Keratinocyte (primary cell): ENCODE data around the gene ELF5. TPM values are rescaled to one million over a fixed set of nuclear protein-coding genes. Genes with fewer than 3 reads are reported as not detected.

Experiments
- DNase-seq: peaks from one replicate; pipeline ENCODE4 v3.0.0-alpha.2; 2011; ENCODE audit warnings: low read depth, missing footprints, low spot score
- FAIRE-seq: peaks from 2 replicates; lab custom pipeline; 2011; peaks lifted over from hg19 to GRCh38; lab: Jason Lieb, UNC
- H2AFZ ChIP-seq: 2 replicates; pipeline ENCODE4 v1.6.0; 2012; ENCODE audit warnings: low read length, control low read depth, inconsistent platforms; ENCODE audit not compliant: control insufficient read depth
- H3K27ac ChIP-seq: 2 replicates; pipeline ENCODE4 v1.5.1; 2011; ENCODE audit warnings: low read length; ENCODE audit not compliant: control insufficient read depth, insufficient read depth
- H3K27me3 ChIP-seq: 3 replicates; pipeline ENCODE4 v1.6.0; 2011; ENCODE audit warnings: low read length; ENCODE audit not compliant: control insufficient read depth, insufficient read depth; ENCODE audit errors: extremely low read depth
- H3K36me3 ChIP-seq, 2 experiments: 2 replicates in 1 of 2; 3 replicates in 1 of 2; pipeline ENCODE4 v1.5.1; 2011; ENCODE audit warnings: low read length in 2 of 2, mild to moderate bottlenecking in 1 of 2; ENCODE audit not compliant: control insufficient read depth in 2 of 2, insufficient read depth in 2 of 2; ENCODE audit errors: extremely low read depth in 1 of 2
- H3K4me1 ChIP-seq: 3 replicates; pipeline ENCODE4 v1.5.1; 2011; ENCODE audit warnings: low read length; ENCODE audit not compliant: control insufficient read depth, insufficient read depth; ENCODE audit errors: extremely low read depth
- H3K4me2 ChIP-seq: 3 replicates; pipeline ENCODE4 v1.6.0; 2011; ENCODE audit warnings: low read depth, low read length; ENCODE audit not compliant: control insufficient read depth, insufficient read depth; ENCODE audit errors: extremely low read depth
- H3K4me3 ChIP-seq, 3 experiments: fragments of 200-600 bp in 1 of 3; sonication (generic) in 1 of 3; 2 replicates in 2 of 3; 3 replicates in 1 of 3; pipeline ENCODE4 v1.5.1; 2011 to 2016; ENCODE audit warnings: low read length in 3 of 3, mild to moderate bottlenecking in 3 of 3, control low read depth in 2 of 3, inconsistent platforms in 1 of 3, low read depth in 1 of 3, mixed read lengths in 1 of 3, mixed run types in 1 of 3, moderate library complexity in 1 of 3; ENCODE audit not compliant: control insufficient read depth in 2 of 3, insufficient read depth in 2 of 3; ENCODE audit errors: extremely low read depth in 1 of 3
- H3K79me2 ChIP-seq: 2 replicates; pipeline ENCODE4 v1.6.0; 2012; ENCODE audit warnings: low read length; ENCODE audit not compliant: control insufficient read depth, insufficient read depth
- H3K9ac ChIP-seq: 3 replicates; pipeline ENCODE4 v1.6.0; 2011; ENCODE audit warnings: low read length; ENCODE audit not compliant: control insufficient read depth, insufficient read depth; ENCODE audit errors: extremely low read depth
- H3K9me1 ChIP-seq: 3 replicates; pipeline ENCODE4 v1.6.0; 2011; ENCODE audit warnings: low read length; ENCODE audit not compliant: control insufficient read depth, insufficient read depth; ENCODE audit errors: extremely low read depth
- H3K9me3 ChIP-seq: 2 replicates; pipeline ENCODE4 v1.5.1; 2012; ENCODE audit warnings: low read depth, low read length; ENCODE audit not compliant: control insufficient read depth
- H4K20me1 ChIP-seq: 3 replicates; pipeline ENCODE4 v1.6.0; 2011; ENCODE audit warnings: low read length; ENCODE audit not compliant: control insufficient read depth, insufficient read depth; ENCODE audit errors: extremely low read depth
- EZH2 ChIP-seq: IDR thresholded peaks from one replicate; pipeline ENCODE4 v1.6.1; 2012; ENCODE audit warnings: inconsistent platforms, mild to moderate bottlenecking, low read length, moderate library complexity
- dilution Hi-C: fragments of 300-500 bp; cut with MboI; formaldehyde crosslinking; loops from one replicate; pipeline ENCODE4 v1.7.0; 2020; ENCODE audit warnings: low sequenced_read_pairs; ENCODE audit not compliant: extremely low pct_ligation_motif_present
- polyA plus RNA-seq, 5 experiments: library from polyadenylated mRNA; depleted of rRNA in 3 of 5; stranded (reverse) in 3 of 5; stranded (forward) in 1 of 5; unstranded in 1 of 5; fragments of >200 nt; gene quantifications; 1 replicate in 1 of 5; 2 replicates in 3 of 5; 3 replicates in 1 of 5; pipeline versions ENCODE4 v1.2.1 to v1.2.3, GENCODE V29; 2011 to 2012; ENCODE audit warnings: missing spikeins in 2 of 5, low read depth in 1 of 5, low replicate concordance in 1 of 5
- TF ChIP-seq, protein P1 (sequence below), 3 experiments: IDR thresholded peaks in 1 of 3; conservative IDR thresholded peaks in 1 of 3; optimal IDR thresholded peaks in 1 of 3; 2 replicates in 2 of 3; 3 replicates in 1 of 3; pipeline versions ENCODE3 to v1.5.1; 2011; ENCODE audit warnings: low read length in 3 of 3, mild to moderate bottlenecking in 3 of 3, moderate library complexity in 2 of 3, control low read depth in 1 of 3, inconsistent platforms in 1 of 3; ENCODE audit not compliant: insufficient read depth in 2 of 3; ENCODE audit errors: extremely low read depth in 1 of 3

Gene ELF5
- polyA plus RNA-seq, 1 donor (not counting 4 experiments of a cell fraction or from before 2014, with no cell fraction given), result not detected

DNA sequence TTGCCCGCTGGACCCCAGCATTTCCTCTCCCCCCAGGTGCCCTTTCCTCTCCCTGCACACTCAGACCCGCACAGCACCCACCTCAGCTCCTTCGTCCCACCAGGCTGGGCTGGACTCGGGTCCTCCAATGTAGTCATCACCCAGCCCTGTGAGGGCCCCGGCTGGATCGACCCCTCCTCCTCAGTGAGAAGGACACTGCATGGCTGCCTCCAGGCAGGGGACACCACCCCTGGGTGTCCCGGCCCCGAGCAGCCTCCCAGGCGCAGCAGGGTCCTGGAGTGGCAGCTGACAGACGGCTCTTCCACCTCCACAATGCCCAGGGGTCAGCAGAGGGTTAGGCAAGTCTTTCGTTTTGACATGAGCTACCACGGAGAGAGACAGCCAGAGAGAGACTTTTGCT lies 11.1 kb upstream of the ELF5 start:
- dilution Hi-C loops, result no loop called here
- no peak for DNase-seq
- Histone ChIP-seq H3K4me3 (no peak overlapping the region), H3K79me2 (no peaks in the 10 kb centered on the region), H3K4me2 (no peak overlapping the region), H3K27me3 (no peaks in the 10 kb centered on the region), H4K20me1 (no peaks in the 10 kb centered on the region), H3K36me3 (no peaks in the 10 kb centered on the region), H3K9me1 (no peaks in the 10 kb centered on the region), H2AFZ (no peak overlapping the region), H3K9me3 (no peaks in the 10 kb centered on the region), H3K27ac (no peak overlapping the region), H3K4me1 (no peaks in the 10 kb centered on the region), H3K9ac (no peak overlapping the region)
- TF ChIP-seq EZH2, result no peak
- TF ChIP-seq, protein P1, sequence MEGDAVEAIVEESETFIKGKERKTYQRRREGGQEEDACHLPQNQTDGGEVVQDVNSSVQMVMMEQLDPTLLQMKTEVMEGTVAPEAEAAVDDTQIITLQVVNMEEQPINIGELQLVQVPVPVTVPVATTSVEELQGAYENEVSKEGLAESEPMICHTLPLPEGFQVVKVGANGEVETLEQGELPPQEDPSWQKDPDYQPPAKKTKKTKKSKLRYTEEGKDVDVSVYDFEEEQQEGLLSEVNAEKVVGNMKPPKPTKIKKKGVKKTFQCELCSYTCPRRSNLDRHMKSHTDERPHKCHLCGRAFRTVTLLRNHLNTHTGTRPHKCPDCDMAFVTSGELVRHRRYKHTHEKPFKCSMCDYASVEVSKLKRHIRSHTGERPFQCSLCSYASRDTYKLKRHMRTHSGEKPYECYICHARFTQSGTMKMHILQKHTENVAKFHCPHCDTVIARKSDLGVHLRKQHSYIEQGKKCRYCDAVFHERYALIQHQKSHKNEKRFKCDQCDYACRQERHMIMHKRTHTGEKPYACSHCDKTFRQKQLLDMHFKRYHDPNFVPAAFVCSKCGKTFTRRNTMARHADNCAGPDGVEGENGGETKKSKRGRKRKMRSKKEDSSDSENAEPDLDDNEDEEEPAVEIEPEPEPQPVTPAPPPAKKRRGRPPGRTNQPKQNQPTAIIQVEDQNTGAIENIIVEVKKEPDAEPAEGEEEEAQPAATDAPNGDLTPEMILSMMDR (optimal IDR thresholded peaks at IDR 0.05 in 1 of 3, IDR thresholded peaks at IDR 0.05 in 1 of 3, conservative IDR thresholded peaks at IDR 0.05 in 1 of 3; ENCODE audit: extremely low read depth in 1 of 3, insufficient read depth in 2 of 3, low read length in 3 of 3), result no peak
- no peak for FAIRE-seq

- DNase-seq (no peak), FAIRE-seq (no peak)
- no peaks in the 10 kb centered on the region for H4K20me1 ChIP-seq
- H3K4me2 ChIP-seq, result no peak overlapping the region
- H3K4me1 ChIP-seq, result no peaks in the 10 kb centered on the region
- H3K9me1 ChIP-seq, result no peaks in the 10 kb centered on the region
- H3K27ac ChIP-seq, result no peak overlapping the region
- no peak overlapping the region for H3K9ac ChIP-seq
- no peak overlapping the region for H2AFZ ChIP-seq
- no peaks in the 10 kb centered on the region for H3K9me3 ChIP-seq
- dilution Hi-C loops, result no loop called here
- no peak for TF ChIP-seq EZH2
- TF ChIP-seq, protein P1 (optimal IDR thresholded peaks at IDR 0.05 in 1 of 3, IDR thresholded peaks at IDR 0.05 in 1 of 3, conservative IDR thresholded peaks at IDR 0.05 in 1 of 3; ENCODE audit: extremely low read depth in 1 of 3, insufficient read depth in 2 of 3, low read length in 3 of 3), result no peak
- no peaks in the 10 kb centered on the region for H3K79me2 ChIP-seq
- H3K27me3 ChIP-seq, result no peaks in the 10 kb centered on the region
- no peaks in the 10 kb centered on the region for H3K36me3 ChIP-seq
- no peak overlapping the region for H3K4me3 ChIP-seq
These were observed 9.5 kb upstream of the ELF5 start for GRCh38 chr11:34523053-34523452.
